T-cell (primary cell): ENCODE measurements around the gene PROSER3. TPM values are rescaled to one million over a fixed set of nuclear protein-coding genes. Genes with fewer than 3 reads are reported as not detected.

Experiments used
- ATAC-seq, 4 experiments: fragments of 200-7000 bp in 3 of 4; fragments of 150-1000 bp in 1 of 4; cut with Tn5 transposase; replicated peaks in 1 of 4; 1 replicate in 3 of 4; 2 replicates in 1 of 4; pipeline ENCODE4 v1.10.0; 2021; ENCODE audit warnings: moderate library complexity in 3 of 4, mild to moderate bottlenecking in 2 of 4, moderate number of reproducible peaks in 1 of 4
- CTCF ChIA-PET, 2 donors: fragments of 300-600 bp; sonication (Branson Sonifier 250); formaldehyde crosslinking; loops; one replicate each; lab custom pipeline; 2022; ENCODE audit warnings: antibody characterized with exemption in 2 of 2; lab: Charles Lee
- POLR2A ChIA-PET, 2 donors: fragments of 300-600 bp; sonication (Branson Sonifier 250); formaldehyde crosslinking; loops; one replicate each; lab custom pipeline; 2022; ENCODE audit warnings: antibody characterized with exemption in 2 of 2; lab: Charles Lee
- DNase-seq, 35 experiments: peaks; one replicate each; pipeline versions ENCODE4 v3.0.0 to v3.0.0-alpha.2; 2013 to 2023
- H3K27ac ChIP-seq: one replicate; pipeline ENCODE4 v1.5.1; 2013; ENCODE audit warnings: low read length
- H3K27me3 ChIP-seq, 2 experiments: replicated peaks in 1 of 2; 1 replicate in 1 of 2; 2 replicates in 1 of 2; pipeline versions ENCODE4 v1.6.1 to v1.7.0; 2013; ENCODE audit warnings: low read length in 1 of 2, mixed read lengths in 1 of 2; ENCODE audit not compliant: control insufficient read depth in 2 of 2, insufficient read depth in 2 of 2; ENCODE audit errors: extremely low read depth in 1 of 2
- H3K36me3 ChIP-seq, 2 donors: 1 replicate in 1 of 2; 2 replicates in 1 of 2; pipeline versions ENCODE4 v1.6.1 to v1.7.0; 2013; ENCODE audit warnings: low read length in 1 of 2; ENCODE audit not compliant: control insufficient read depth in 2 of 2, insufficient read depth in 1 of 2; ENCODE audit errors: extremely low read depth in 1 of 2
- H3K4me1 ChIP-seq, 2 experiments: 1 replicate in 1 of 2; 2 replicates in 1 of 2; pipeline versions ENCODE4 v1.6.1 to v1.7.0; 2013; ENCODE audit warnings: low read length in 2 of 2, mixed read lengths in 1 of 2; ENCODE audit not compliant: insufficient read depth in 2 of 2, control insufficient read depth in 1 of 2; ENCODE audit errors: extremely low read depth in 1 of 2
- H3K4me3 ChIP-seq, 2 donors: 1 replicate in 1 of 2; 2 replicates in 1 of 2; pipeline versions ENCODE4 v1.5.1 to v1.7.0; 2013; ENCODE audit warnings: mild to moderate bottlenecking in 2 of 2, low read length in 1 of 2, moderate library complexity in 1 of 2; ENCODE audit not compliant: control insufficient read depth in 1 of 2; ENCODE audit errors: extremely low read depth in 1 of 2
- H3K9me3 ChIP-seq: 2 replicates; pipeline ENCODE4 v1.7.0; 2013
- H3K27ac Mint-ChIP-seq, 2 donors: one replicate each; pipeline ENCODE4 v1.8.0; 2020 to 2021; ENCODE audit warnings: mild to moderate bottlenecking in 2 of 2, mixed read lengths in 2 of 2
- H3K27me3 Mint-ChIP-seq, 2 donors: one replicate each; pipeline ENCODE4 v1.8.0; 2021 to 2022; ENCODE audit warnings: mixed read lengths in 2 of 2
- H3K36me3 Mint-ChIP-seq: one replicate; pipeline ENCODE4 v1.8.0; 2021; ENCODE audit warnings: mixed read lengths
- H3K4me1 Mint-ChIP-seq, 3 donors: one replicate each; pipeline ENCODE4 v1.8.0; 2020 to 2022; ENCODE audit warnings: mixed read lengths in 3 of 3, mild to moderate bottlenecking in 1 of 3
- H3K4me3 Mint-ChIP-seq, 3 donors: one replicate each; pipeline ENCODE4 v1.8.0; 2020 to 2022; ENCODE audit warnings: mild to moderate bottlenecking in 3 of 3, mixed read lengths in 3 of 3, moderate library complexity in 3 of 3
- H3K9me3 Mint-ChIP-seq, 3 donors: one replicate each; pipeline ENCODE4 v1.8.0; 2020 to 2022; ENCODE audit warnings: mixed read lengths in 3 of 3
- WGBS: methylation state at CpG from one replicate; pipeline ENCODE4 v1.1.5; 2013; ENCODE audit warnings: missing lambda C conversion rate; ENCODE audit not compliant: insufficient coverage; 5-methylcytosine and 5-hydroxymethylcytosine counted together
- total RNA-seq, 35 experiments: library from RNA in 6 of 35; stranded (reverse) in 6 of 35; fragments of 120-200 nt in 1 of 35; gene quantifications; one replicate each; pipeline versions ENCODE4 v1.2.1 to v1.2.4 and lab custom pipeline; 2013 to 2026

Gene PROSER3
- total RNA-seq, 5 donors from 2014 or later (not counting 1 experiment from before 2014, with no cell fraction given), result 31.3 to 52.1 (median 47.8) TPM

GRCh38 chr19:35740423-35741202, 17.4 kb upstream of the PROSER3 start:
- H3K4me3 ChIP-seq, result peak overlapping the region; percentile 68 to 82
- no peaks in the 10 kb centered on the region for H3K9me3 Mint-ChIP-seq
- H3K27ac ChIP-seq, result peak overlapping the region; percentile 87
- ATAC-seq (peak; percentile 66 to 71 (median 66)), DNase-seq (peak; percentile 85 to 98 (median 94))
- ChIA-PET POLR2A (interaction anchor here in 1 of 2 donors (0.8 kb wide), 1 partner anchor 10 kb away, joined by 3 read pairs; no protein-coding TSS in a partner anchor), CTCF (interaction anchor here in 1 of 2 donors (0.6 to 1.0 kb wide), 3 partner anchors 9 to 262 kb away, joined by 3 to 4 read pairs (median 3); no protein-coding TSS in a partner anchor)
- peaks cover 52 to 66% (median 64%) of the 10 kb centered on the region in 3 donors for H3K4me1 Mint-ChIP-seq
- peak overlapping the region; percentile 87 to 97 (median 92) for H3K4me3 Mint-ChIP-seq
- H3K27me3 Mint-ChIP-seq, result no peaks in the 10 kb centered on the region
- peaks cover 15% of the 10 kb centered on the region for H3K36me3 Mint-ChIP-seq
- H3K27me3 ChIP-seq, result no peaks in the 10 kb centered on the region
- peaks cover 14 to 72% of the 10 kb centered on the region in 2 experiments for H3K4me1 ChIP-seq
- no peaks in the 10 kb centered on the region for H3K9me3 ChIP-seq
- H3K36me3 ChIP-seq, result peaks cover 6 to 31% of the 10 kb centered on the region in 2 donors
- under 1% methylated on average over 61 of the region's 63 CpGs for WGBS
- H3K27ac Mint-ChIP-seq, result peak overlapping the region; percentile 93 to 94

- CTCF ChIA-PET, result interaction anchor here in 1 of 2 donors (0.6 to 1.0 kb wide), 2 partner anchors 8 to 236 kb away, joined by 3 to 4 read pairs; no protein-coding TSS in a partner anchor
- Mint-ChIP-seq H3K27me3 (no peaks in the 10 kb centered on the region), H3K4me1 (peaks cover 57 to 71% (median 70%) of the 10 kb centered on the region in 3 donors), H3K27ac (peak overlapping the region; percentile 93 to 94), H3K36me3 (peaks cover 14% of the 10 kb centered on the region), H3K9me3 (no peaks in the 10 kb centered on the region), H3K4me3 (peak overlapping the region; percentile 87 to 97 (median 92))
- H3K36me3 ChIP-seq, result peaks cover 6 to 30% of the 10 kb centered on the region in 2 donors
- no peaks in the 10 kb centered on the region for H3K9me3 ChIP-seq
- no peaks in the 10 kb centered on the region for H3K27me3 ChIP-seq
- WGBS, result 0% methylated on average over 2 of the region's 12 CpGs
- ATAC-seq, result no peak
- POLR2A ChIA-PET, result interaction anchor here in 1 of 2 donors (0.8 kb wide), 1 partner anchor 10 kb away, joined by 3 read pairs; no protein-coding TSS in a partner anchor
- peaks cover 17 to 78% of the 10 kb centered on the region in 2 experiments for H3K4me1 ChIP-seq
- H3K4me3 ChIP-seq, result peak overlapping the region; percentile 68 to 82
- DNase-seq, result no peak
- H3K27ac ChIP-seq, result peak overlapping the region; percentile 87
These were observed 16.8 kb upstream of the PROSER3 start for GRCh38 chr19:35741203-35741515.

GRCh38 chr19:35742121-35742724, 15.8 kb upstream of the PROSER3 start, which contains the start of gene IGFLR1:
Gene IGFLR1 (minus strand): TSS chr19:35742452. CDS start chr19:35741180, 1,272 bp downstream.
- ATAC-seq (peak in 1 of 4 experiments; percentile 4), DNase-seq (peak; percentile 41 to 86 (median 60))
- peaks cover 14% of the 10 kb centered on the region for H3K36me3 Mint-ChIP-seq
- Histone ChIP-seq H3K4me1 (peaks cover 19 to 76% of the 10 kb centered on the region in 2 experiments), H3K4me3 (peak within 1 kb of the TSS; percentile 54 to 68), H3K9me3 (no peaks in the 10 kb centered on the region), H3K36me3 (peaks cover 0 to 22% of the 10 kb centered on the region in 2 donors), H3K27me3 (no peaks in the 10 kb centered on the region), H3K27ac (peak within 1 kb of the TSS; percentile 87)
- peak within 1 kb of the TSS; percentile 99 to 100 for H3K27ac Mint-ChIP-seq
- no peaks in the 10 kb centered on the region for H3K27me3 Mint-ChIP-seq
- H3K4me3 Mint-ChIP-seq, result peak within 1 kb of the TSS; percentile 87 to 97 (median 88)
- H3K4me1 Mint-ChIP-seq, result peaks cover 54 to 70% (median 65%) of the 10 kb centered on the region in 3 donors
- no peaks in the 10 kb centered on the region for H3K9me3 Mint-ChIP-seq
- 0% methylated on average over 6 of the region's 9 CpGs for WGBS
- CTCF ChIA-PET, result no interaction called here
- POLR2A ChIA-PET, result no interaction called here

- ChIA-PET CTCF (interaction anchor here in 1 of 2 donors (0.6 to 0.7 kb wide), 6 partner anchors 42 to 310 kb away, joined by 3 to 8 read pairs (median 4); partner anchors contain the start of gene THAP8), POLR2A (interaction anchor here (0.6 to 0.7 kb wide), 4 partner anchors 96 to 1479 kb away, joined by 3 to 4 read pairs (median 4); no protein-coding TSS in a partner anchor)
- DNase-seq (no peak), ATAC-seq (no peak)
- Histone ChIP-seq H3K27ac (peak overlapping the region; percentile 98), H3K27me3 (no peaks in the 10 kb centered on the region), H3K4me3 (peak overlapping the region; percentile 79 to 86), H3K36me3 (peaks cover 0 to 10% of the 10 kb centered on the region in 2 donors), H3K9me3 (no peaks in the 10 kb centered on the region), H3K4me1 (peaks cover 21 to 79% of the 10 kb centered on the region in 2 experiments)
- peaks cover 13% of the 10 kb centered on the region for H3K36me3 Mint-ChIP-seq
- peaks cover 60 to 70% (median 61%) of the 10 kb centered on the region in 3 donors for H3K4me1 Mint-ChIP-seq
- H3K27ac Mint-ChIP-seq, result peak overlapping the region; percentile 99 to 100
- no peaks in the 10 kb centered on the region for H3K9me3 Mint-ChIP-seq
- WGBS, result 92% methylated on average over 14 of the region's 19 CpGs
- peak overlapping the region; percentile 87 to 99 (median 97) for H3K4me3 Mint-ChIP-seq
- no peaks in the 10 kb centered on the region for H3K27me3 Mint-ChIP-seq
These were observed 14.1 kb upstream of the PROSER3 start for GRCh38 chr19:35743640-35744429.

- Histone ChIP-seq H3K4me1 (peaks cover 25 to 80% of the 10 kb centered on the region in 2 experiments), H3K27ac (peak overlapping the region; percentile 98), H3K36me3 (peaks cover 0 to 1% of the 10 kb centered on the region in 2 donors), H3K9me3 (no peaks in the 10 kb centered on the region), H3K4me3 (peak overlapping the region; percentile 79 to 86), H3K27me3 (no peaks in the 10 kb centered on the region)
- Mint-ChIP-seq H3K27ac (peak overlapping the region; percentile 99 to 100), H3K9me3 (no peaks in the 10 kb centered on the region), H3K4me3 (peak overlapping the region; percentile 87 to 99 (median 97)), H3K4me1 (peaks cover 55 to 68% (median 60%) of the 10 kb centered on the region in 3 donors), H3K36me3 (peaks cover 13% of the 10 kb centered on the region), H3K27me3 (no peaks in the 10 kb centered on the region)
- peak; percentile 86 to 95 (median 92) for DNase-seq
- POLR2A ChIA-PET, result interaction anchor here in 1 of 2 donors (0.5 to 0.7 kb wide), 4 partner anchors 18 to 1478 kb away, joined by 3 to 4 read pairs (median 4); no protein-coding TSS in a partner anchor
- peak; percentile 61 to 66 (median 64) for ATAC-seq
- WGBS, result under 1% methylated on average over 35 of the region's 41 CpGs
- CTCF ChIA-PET, result interaction anchor here in 1 of 2 donors (0.6 to 1.5 kb wide), 6 partner anchors 42 to 309 kb away, joined by 3 to 18 read pairs (median 4); partner anchors contain the start of gene THAP8
These were observed 13.3 kb upstream of the PROSER3 start for GRCh38 chr19:35744430-35745327.
